GM12873 (cell line): Measurements from ENCODE around the gene FMN1.

Experiments
- TF ChIP-seq, protein P1 (sequence below): IDR thresholded peaks from 2 replicates; pipeline ENCODE4 v1.5.1; 2012; ENCODE audit warnings: low read depth, mild to moderate bottlenecking, moderate library complexity, low read length, control low read depth; ENCODE audit not compliant: insufficient read depth; ENCODE audit errors: missing control alignments

The FMN1 gene

DNA sequence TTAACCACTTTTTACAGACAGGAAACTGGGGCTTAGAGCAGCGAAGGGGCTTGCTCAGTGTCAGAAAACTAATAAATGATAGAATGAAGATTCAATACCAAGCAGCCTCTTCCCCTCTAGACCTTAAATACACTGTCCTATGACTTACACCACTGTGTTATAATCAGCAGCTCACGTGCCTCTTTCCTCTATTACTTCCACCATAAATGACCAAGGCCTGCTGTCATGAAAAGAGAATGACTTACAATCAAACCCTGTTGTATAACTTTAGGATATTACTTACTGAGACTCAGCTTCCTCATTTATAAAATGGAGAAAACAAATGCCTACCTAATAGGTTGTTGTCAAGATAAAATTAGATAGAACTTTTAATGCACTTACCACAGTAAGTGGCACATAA, 11.6 kb downstream of the FMN1 start:
- TF ChIP-seq, protein P1, sequence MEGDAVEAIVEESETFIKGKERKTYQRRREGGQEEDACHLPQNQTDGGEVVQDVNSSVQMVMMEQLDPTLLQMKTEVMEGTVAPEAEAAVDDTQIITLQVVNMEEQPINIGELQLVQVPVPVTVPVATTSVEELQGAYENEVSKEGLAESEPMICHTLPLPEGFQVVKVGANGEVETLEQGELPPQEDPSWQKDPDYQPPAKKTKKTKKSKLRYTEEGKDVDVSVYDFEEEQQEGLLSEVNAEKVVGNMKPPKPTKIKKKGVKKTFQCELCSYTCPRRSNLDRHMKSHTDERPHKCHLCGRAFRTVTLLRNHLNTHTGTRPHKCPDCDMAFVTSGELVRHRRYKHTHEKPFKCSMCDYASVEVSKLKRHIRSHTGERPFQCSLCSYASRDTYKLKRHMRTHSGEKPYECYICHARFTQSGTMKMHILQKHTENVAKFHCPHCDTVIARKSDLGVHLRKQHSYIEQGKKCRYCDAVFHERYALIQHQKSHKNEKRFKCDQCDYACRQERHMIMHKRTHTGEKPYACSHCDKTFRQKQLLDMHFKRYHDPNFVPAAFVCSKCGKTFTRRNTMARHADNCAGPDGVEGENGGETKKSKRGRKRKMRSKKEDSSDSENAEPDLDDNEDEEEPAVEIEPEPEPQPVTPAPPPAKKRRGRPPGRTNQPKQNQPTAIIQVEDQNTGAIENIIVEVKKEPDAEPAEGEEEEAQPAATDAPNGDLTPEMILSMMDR: no peak

DNA sequence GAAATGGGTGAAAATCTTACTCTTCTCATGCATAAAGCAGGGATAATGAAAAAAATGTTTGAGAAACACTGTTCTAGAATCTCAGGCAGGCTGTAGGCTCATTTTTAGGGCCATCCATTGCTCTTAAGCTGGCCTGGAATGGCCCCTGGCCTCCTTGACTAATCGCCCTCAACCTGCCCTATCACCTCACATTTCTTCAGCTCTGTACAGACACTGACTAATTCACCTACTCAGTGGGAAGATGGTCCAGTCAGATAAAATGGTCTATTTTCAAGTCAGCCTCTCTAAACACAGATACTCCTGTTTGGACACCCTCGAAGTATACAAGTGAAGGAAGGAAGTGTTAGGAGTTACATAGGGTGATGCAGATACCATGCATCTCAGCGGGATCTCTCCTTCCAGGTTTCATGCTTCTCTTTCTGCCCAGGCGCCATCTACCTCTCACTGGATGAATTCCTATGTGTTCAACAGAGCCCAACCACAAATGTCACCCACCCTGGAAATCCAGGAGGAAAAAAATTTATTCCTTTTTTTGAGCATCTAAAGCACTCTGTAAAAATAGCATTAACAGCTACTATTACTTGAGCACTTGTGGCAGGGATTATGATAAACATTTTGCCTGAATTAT, 12.1 kb downstream of the FMN1 start:
- TF ChIP-seq, protein P1: no peak

DNA sequence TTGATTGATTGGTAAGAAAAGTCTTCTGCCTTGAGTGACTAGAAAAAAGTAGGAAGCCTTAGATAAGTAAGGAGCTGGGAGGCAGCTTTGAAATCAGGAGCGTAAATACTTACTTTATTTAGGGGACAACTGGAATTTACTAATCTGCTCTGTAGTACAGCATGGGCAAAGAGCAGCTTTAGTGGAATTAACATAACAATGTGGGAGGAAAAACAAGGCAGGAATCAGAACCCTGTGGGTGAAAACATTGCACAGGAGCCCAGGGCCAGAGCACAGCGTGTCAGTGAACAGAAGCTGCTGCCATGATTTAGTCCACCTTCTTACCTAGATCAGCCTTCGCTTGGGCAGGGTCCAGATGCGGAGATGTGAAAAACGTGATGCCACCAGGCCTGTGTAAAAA, 14.6 kb downstream of the FMN1 start:
- TF ChIP-seq, protein P1: no peak

DNA sequence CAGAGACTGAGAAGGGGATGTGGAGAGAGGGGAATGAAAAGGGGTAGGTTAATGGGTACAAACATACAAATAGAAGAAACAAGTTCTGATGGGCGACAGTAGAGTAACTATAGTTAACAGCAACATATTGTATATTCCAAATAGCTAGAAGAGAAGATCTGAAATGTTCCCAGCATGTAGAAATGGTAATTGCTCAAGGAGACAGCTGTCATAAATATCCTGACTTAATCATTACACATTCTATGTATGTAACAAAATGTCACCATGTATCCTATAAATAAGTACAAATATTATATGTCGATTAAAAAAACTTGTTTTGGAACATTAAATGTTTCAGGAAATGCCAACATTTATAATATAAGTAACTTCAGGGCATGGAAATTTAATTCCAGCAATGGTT, 23.3 kb downstream of the FMN1 start:
- TF ChIP-seq, protein P1: no peak

DNA sequence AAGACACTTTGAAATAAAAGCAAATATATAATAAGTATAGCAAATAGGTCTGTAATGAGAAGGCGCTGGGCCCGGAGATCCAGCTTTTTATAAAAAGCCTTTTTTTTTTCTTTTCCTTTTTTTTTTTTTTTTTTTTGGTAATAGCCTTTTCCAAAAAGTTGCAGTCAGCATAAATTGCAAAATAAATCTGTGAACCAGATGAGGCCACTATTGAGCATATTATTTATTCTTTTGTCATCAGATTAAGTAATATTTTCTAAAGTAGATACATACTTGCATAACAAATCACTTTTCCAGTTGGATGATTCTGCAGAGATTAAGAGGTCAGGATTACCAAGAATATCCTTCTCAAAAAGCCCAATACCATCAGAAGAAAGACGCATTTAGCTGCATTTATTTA, 24.9 kb downstream of the FMN1 start:
- TF ChIP-seq, protein P1: no peak

DNA sequence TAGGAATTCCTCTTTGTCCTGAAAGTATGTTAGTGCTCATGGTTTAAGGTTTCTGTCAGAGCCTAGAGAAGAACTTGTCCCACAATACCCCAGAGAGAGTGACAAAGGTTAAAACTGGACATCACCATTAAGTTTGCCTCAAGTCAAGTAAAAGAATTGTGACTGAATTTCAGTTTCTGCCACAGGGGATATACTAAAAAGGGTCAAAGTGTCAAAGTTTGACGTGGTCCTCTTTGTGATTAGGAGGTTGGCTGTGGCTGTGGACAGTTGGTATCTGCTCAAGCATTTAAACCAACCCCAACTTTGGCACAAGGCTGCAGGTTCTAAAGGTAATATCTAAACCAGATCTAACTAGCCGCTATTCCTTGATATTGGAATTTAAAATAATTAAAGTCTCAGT, 26.1 kb downstream of the FMN1 start:
- TF ChIP-seq, protein P1: no peak

DNA sequence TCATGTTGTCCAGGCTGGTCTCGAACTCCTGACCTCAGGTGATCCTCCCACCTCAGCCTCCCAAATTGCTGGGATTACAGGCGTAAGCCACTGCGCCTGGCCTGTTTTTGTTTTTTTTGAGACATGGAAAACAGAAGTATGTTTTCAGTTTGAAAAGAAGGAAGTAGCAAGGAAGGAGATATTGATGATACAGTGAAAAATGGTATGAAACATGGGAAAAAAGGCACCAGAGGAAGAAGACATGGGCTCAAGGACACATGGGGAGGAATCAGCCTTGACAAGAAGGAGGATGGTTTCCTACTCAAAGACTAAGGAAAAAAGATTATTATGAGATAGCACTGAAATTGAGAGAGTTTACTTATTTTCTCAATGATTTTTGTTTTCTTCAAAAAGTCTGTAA, 30.7 kb downstream of the FMN1 start:
- TF ChIP-seq, protein P1: no peak
